ENCODE measurements around the gene ARHGAP18. TPM values are rescaled to one million over a fixed set of nuclear protein-coding genes. Genes with fewer than 3 reads are reported as not detected.

ARHGAP18 gene
- total RNA-seq, 1 experiment from 2014 or later: 2.4 TPM

DNA sequence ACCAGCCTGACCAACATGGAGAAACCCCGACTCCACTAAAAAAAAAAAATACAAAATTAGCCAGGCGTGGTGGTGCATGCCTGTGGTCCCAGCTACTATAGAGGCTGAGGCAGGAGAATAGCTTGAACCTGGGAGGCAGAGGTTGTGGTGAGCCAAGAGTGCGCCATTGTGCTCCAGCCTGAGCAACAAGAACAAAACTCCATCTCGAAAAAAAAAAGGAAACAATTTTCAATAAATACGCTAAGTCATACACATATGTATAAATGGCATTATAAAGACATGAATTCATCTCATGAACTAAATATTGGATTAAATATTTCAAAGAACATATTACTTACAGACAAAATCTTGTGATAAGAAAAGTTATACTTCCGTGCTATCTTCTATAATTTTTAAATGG lies 2.9 kb downstream of the ARHGAP18 start:
- H3K27me3 ChIP-seq (ENCODE audit: insufficient read depth, low read length): no peaks in the 10 kb centered on the region
- no peaks in the 10 kb centered on the region; the same call in 1 of the 2 replicates for H3K4me1 ChIP-seq (ENCODE audit: insufficient read depth, low read length)
- H4K8ac ChIP-seq (replicated peaks; ENCODE audit: insufficient read length, low read depth, low read length): no peak overlapping the region
- no peak overlapping the region for H4K91ac ChIP-seq (ENCODE audit: insufficient read length, low read depth, low read length)
- no peak overlapping the region for H3K27ac ChIP-seq (ENCODE audit: insufficient read length, low read depth, low read length)
- no peak overlapping the region for H2BK12ac ChIP-seq (ENCODE audit: insufficient read length, low read depth, low read length)
- H3T11ph ChIP-seq (ENCODE audit: low read length): no peak overlapping the region
- no peak overlapping the region for H2BK120ac ChIP-seq (ENCODE audit: low read depth, low read length, poor library complexity, severe bottlenecking)
- no peaks in the 10 kb centered on the region for H4K20me1 ChIP-seq (ENCODE audit: control insufficient read depth, insufficient read depth, insufficient read length)
- H3K9me3 ChIP-seq (ENCODE audit: control insufficient read depth, low read depth, low read length): no peaks in the 10 kb centered on the region
- H2AK5ac ChIP-seq (ENCODE audit: insufficient read length, low read length): no peak overlapping the region
- no peak overlapping the region for H4K5ac ChIP-seq (ENCODE audit: insufficient read length, low read depth, low read length)
- H3K79me1 ChIP-seq (ENCODE audit: insufficient read depth, low read depth, low read length, poor library complexity, severe bottlenecking): no peaks in the 10 kb centered on the region
- H3K18ac ChIP-seq (ENCODE audit: insufficient read length, low read depth, low read length): no peak overlapping the region
- TF ChIP-seq, protein P1, sequence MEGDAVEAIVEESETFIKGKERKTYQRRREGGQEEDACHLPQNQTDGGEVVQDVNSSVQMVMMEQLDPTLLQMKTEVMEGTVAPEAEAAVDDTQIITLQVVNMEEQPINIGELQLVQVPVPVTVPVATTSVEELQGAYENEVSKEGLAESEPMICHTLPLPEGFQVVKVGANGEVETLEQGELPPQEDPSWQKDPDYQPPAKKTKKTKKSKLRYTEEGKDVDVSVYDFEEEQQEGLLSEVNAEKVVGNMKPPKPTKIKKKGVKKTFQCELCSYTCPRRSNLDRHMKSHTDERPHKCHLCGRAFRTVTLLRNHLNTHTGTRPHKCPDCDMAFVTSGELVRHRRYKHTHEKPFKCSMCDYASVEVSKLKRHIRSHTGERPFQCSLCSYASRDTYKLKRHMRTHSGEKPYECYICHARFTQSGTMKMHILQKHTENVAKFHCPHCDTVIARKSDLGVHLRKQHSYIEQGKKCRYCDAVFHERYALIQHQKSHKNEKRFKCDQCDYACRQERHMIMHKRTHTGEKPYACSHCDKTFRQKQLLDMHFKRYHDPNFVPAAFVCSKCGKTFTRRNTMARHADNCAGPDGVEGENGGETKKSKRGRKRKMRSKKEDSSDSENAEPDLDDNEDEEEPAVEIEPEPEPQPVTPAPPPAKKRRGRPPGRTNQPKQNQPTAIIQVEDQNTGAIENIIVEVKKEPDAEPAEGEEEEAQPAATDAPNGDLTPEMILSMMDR (conservative IDR thresholded peaks at IDR 0.05): no peak
- Mint-ChIP-seq H3K36me3 (ENCODE audit: insufficient read depth in 1 of 3, low read depth in 3 of 3) (no peaks in the 10 kb centered on the region; a peak in 1 of 7 replicates), H3K27ac (no peak overlapping the region), H3K4me1 (peaks cover 33% of the 10 kb centered on the region in 2 experiments), H3K9me3 (no peaks in the 10 kb centered on the region), H3K27me3 (ENCODE audit: low read depth) (no peaks in the 10 kb centered on the region; the same call in 1 of the 2 replicates), H3K4me3 (no peak overlapping the region)
- no peak overlapping the region for H3K4me2 ChIP-seq (ENCODE audit: insufficient read depth, insufficient read length, low read length)
- DNase-seq: no peak
- no peak overlapping the region for H2AFZ ChIP-seq (ENCODE audit: low read length)
- no peak overlapping the region for H2BK5ac ChIP-seq (ENCODE audit: insufficient read length, low read length)
- no peak overlapping the region for H3K23ac ChIP-seq (ENCODE audit: insufficient read length, low read depth, low read length)
- WGBS (ENCODE audit: extremely low coverage, insufficient read length, low lambda C conversion rate): no CpG with 5 or more reads among the region's 6 CpGs
- no peak overlapping the region for H2BK15ac ChIP-seq (ENCODE audit: low read depth, low read length)
- no peak overlapping the region for H3K56ac ChIP-seq (ENCODE audit: insufficient read length, low read depth, low read length)
- H3K23me2 ChIP-seq (ENCODE audit: insufficient read length, low read depth, low read length, poor library complexity, severe bottlenecking): peaks cover 6% of the 10 kb centered on the region
- H2BK20ac ChIP-seq (ENCODE audit: low read depth, low read length, poor library complexity, severe bottlenecking): no peak overlapping the region
- no peak overlapping the region for H3K14ac ChIP-seq (ENCODE audit: insufficient read depth, low read length)
- no peaks in the 10 kb centered on the region for H3K79me2 ChIP-seq (ENCODE audit: insufficient read depth, low read length)
- no peak overlapping the region for H3K9ac ChIP-seq (ENCODE audit: extremely low read depth, insufficient read length, low read length)
- H3K4ac ChIP-seq (ENCODE audit: low read depth, low read length): no peak overlapping the region
